Measurements from ENCODE around the gene NR1D1. TPM values are rescaled to one million over a fixed set of nuclear protein-coding genes. Genes with fewer than 3 reads are reported as not detected.

NR1D1 gene
- total and polyA plus RNA-seq, 2 of the 13 experiments (the other 11 are each of a cell fraction or from before 2014, with no cell fraction given): 2.1 to 2.7 TPM

DNA sequence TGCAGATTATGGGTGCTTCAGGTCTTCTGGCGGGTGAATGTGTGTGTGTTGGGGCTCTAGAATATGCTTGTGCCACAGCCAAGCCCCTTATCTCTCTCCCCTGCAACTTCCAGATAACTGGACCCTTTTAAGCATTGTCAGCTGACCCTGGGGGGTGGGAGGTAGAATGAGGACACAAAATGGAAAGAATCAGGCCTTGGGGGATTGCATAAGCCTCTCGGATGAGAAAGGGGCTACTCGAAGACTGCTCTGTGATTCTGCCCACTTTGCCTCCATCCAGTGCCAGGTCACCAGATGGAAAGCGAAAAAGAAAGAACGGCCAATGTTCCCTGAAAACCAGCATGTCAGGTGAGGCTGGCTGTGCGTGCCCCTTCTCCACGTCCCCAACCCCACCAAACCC is 23.8 kb downstream of the NR1D1 start (continued):
- TF ChIP-seq, protein P1, sequence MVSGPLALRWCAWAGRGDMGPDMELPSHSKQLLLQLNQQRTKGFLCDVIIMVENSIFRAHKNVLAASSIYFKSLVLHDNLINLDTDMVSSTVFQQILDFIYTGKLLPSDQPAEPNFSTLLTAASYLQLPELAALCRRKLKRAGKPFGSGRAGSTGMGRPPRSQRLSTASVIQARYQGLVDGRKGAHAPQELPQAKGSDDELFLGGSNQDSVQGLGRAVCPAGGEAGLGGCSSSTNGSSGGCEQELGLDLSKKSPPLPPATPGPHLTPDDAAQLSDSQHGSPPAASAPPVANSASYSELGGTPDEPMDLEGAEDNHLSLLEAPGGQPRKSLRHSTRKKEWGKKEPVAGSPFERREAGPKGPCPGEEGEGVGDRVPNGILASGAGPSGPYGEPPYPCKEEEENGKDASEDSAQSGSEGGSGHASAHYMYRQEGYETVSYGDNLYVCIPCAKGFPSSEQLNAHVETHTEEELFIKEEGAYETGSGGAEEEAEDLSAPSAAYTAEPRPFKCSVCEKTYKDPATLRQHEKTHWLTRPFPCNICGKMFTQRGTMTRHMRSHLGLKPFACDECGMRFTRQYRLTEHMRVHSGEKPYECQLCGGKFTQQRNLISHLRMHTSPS (CRISPR knock-in tag; IDR thresholded peaks at IDR 0.05; ENCODE audit: low read depth): no peak
- TF ChIP-seq, protein P2, sequence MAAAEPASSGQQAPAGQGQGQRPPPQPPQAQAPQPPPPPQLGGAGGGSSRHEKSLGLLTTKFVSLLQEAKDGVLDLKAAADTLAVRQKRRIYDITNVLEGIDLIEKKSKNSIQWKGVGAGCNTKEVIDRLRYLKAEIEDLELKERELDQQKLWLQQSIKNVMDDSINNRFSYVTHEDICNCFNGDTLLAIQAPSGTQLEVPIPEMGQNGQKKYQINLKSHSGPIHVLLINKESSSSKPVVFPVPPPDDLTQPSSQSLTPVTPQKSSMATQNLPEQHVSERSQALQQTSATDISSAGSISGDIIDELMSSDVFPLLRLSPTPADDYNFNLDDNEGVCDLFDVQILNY (CRISPR knock-in tag; conservative IDR thresholded peaks at IDR 0.05): no peak
- no peak for TF ChIP-seq POLR2AphosphoS5 (IDR thresholded peaks at IDR 0.05; ENCODE audit: low read depth, low read length)

DNA sequence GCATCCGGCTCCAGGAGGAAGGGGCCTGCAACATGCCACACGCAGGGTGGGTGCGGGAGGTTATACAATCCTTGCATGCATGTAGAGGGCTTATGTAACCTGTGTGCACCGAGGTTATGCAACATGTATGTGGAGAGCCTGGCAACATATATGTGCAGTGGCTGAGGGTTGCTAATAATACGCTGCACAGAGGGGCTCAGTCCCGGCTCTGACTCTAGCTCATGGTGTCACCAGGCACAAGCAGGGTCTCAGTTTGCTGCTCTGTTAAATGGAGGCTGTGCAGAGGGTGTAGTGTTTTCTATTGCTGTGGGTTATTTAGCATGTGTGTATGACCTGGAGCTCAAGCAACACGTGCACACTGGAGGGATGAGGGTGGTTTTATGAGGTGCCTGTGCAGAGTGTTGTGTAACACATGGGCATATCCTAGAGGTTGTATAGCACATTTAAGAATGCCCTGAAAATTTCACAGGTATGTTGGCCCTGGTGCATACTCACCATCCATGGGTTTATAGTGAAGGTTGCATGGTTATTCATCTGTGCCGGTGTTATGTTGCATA is 24.4 kb downstream of the NR1D1 start:
- DNase-seq (ENCODE audit: low spot score) (no peak), ATAC-seq (no peak), FAIRE-seq (no peak)
- intact Hi-C loops (cut with micrococcal nuclease; ENCODE audit: unreplicated experiment) (loop anchor here (2.0 kb wide), 2 partner anchors 37 to 61 kb away; partner anchors contain the start of gene CSF3), in situ Hi-C loops (cut with HindIII; ENCODE audit: extremely low pct_ligation_motif_present, low pct_unique_long_range_greater_than_20kb) (no loop called here)
- Histone ChIP-seq H2AFZ (ENCODE audit: low read length) (no peak overlapping the region), H3K27ac (ENCODE audit: extremely low read length, insufficient read depth, low read length) (peak overlapping the region; percentile 16), H3K4me3 (replicated peaks in 1 of 3; ENCODE audit: insufficient read depth in 1 of 3, low read depth in 2 of 3, low read length in 3 of 3) (no peak overlapping the region), H3K36me3 (replicated peaks in 1 of 2; ENCODE audit: control insufficient read depth in 1 of 2, insufficient read depth in 2 of 2, low read length in 2 of 2) (peaks cover 1 to 4% of the 10 kb centered on the region in 2 experiments; a peak in 1 of 5 replicates), H3K4me2 (ENCODE audit: low read depth, low read length) (peak overlapping the region; percentile 15; the same call in 1 of the 2 replicates), H4K20me1 (ENCODE audit: insufficient read depth, low read length) (no peaks in the 10 kb centered on the region), H3K9ac (ENCODE audit: insufficient read depth, low read depth, low read length) (no peak overlapping the region), H3K79me2 (ENCODE audit: insufficient read depth, low read length) (no peaks in the 10 kb centered on the region), H3K9me3 (ENCODE audit: low read length) (no peaks in the 10 kb centered on the region), H3K27me3 (ENCODE audit: control insufficient read depth in 1 of 2, insufficient read depth in 2 of 2, low read length in 2 of 2) (no peaks in the 10 kb centered on the region), H3K4me1 (ENCODE audit: insufficient read depth, low read length) (peaks cover 43% of the 10 kb centered on the region)
- WGBS (ENCODE audit: low lambda C conversion rate): 84% methylated on average over 6 of the region's 8 CpGs
- CTCF ChIA-PET (ENCODE audit: low intra/inter-chr PET ratio, low total read pairs): interaction anchor here (0.6 to 2.4 kb wide), 9 partner anchors 11 to 62 kb away, joined by 3 to 25 read pairs (median 4); partner anchors contain the start of gene THRA
- BruUV-seq (replicated peaks): TSS peak; percentile 40
- POLR2A ChIA-PET: interaction anchor here (0.8 to 2.2 kb wide), 13 partner anchors 9 to 64 kb away, joined by 3 to 23 read pairs (median 8); partner anchors contain the start of genes CASC3, CSF3, MED24 and NR1D1
- TF ChIP-seq, protein P3, sequence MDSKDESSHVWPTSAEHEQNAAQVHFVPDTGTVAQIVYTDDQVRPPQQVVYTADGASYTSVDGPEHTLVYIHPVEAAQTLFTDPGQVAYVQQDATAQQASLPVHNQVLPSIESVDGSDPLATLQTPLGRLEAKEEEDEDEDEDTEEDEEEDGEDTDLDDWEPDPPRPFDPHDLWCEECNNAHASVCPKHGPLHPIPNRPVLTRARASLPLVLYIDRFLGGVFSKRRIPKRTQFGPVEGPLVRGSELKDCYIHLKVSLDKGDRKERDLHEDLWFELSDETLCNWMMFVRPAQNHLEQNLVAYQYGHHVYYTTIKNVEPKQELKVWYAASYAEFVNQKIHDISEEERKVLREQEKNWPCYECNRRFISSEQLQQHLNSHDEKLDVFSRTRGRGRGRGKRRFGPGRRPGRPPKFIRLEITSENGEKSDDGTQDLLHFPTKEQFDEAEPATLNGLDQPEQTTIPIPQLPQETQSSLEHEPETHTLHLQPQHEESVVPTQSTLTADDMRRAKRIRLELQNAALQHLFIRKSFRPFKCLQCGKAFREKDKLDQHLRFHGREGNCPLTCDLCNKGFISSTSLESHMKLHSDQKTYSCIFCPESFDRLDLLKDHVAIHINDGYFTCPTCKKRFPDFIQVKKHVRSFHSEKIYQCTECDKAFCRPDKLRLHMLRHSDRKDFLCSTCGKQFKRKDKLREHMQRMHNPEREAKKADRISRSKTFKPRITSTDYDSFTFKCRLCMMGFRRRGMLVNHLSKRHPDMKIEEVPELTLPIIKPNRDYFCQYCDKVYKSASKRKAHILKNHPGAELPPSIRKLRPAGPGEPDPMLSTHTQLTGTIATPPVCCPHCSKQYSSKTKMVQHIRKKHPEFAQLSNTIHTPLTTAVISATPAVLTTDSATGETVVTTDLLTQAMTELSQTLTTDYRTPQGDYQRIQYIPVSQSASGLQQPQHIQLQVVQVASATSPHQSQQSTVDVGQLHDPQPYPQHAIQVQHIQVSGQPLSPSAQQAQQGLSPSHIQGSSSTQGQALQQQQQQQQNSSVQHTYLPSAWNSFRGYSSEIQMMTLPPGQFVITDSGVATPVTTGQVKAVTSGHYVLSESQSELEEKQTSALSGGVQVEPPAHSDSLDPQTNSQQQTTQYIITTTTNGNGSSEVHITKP (CRISPR knock-in tag; IDR thresholded peaks at IDR 0.05; ENCODE audit: low read depth): 0 out of 2 replicates have a peak, but pooled peaks have one; percentile 12
- no peak for TF ChIP-seq HNRNPLL (IDR thresholded peaks at IDR 0.05; ENCODE audit: low read depth, low read length, poor library complexity, severe bottlenecking)
- TF ChIP-seq TRIM24 (CRISPR knock-in tag; IDR thresholded peaks at IDR 0.05): 0 out of 2 replicates have a peak, but pooled peaks have one; percentile 14
- peak; percentile 32; the same call in 1 of the 2 replicates for TF ChIP-seq SALL1 (CRISPR knock-in tag; IDR thresholded peaks at IDR 0.05)
- 0 out of 2 replicates have a peak, but pooled peaks have one; percentile 11 for TF ChIP-seq ZSCAN31 (CRISPR knock-in tag; IDR thresholded peaks at IDR 0.05; ENCODE audit: low read depth)
- TF ChIP-seq ZFP82 (CRISPR knock-in tag; IDR thresholded peaks at IDR 0.05; ENCODE audit: borderline replicate concordance): 0 out of 2 replicates have a peak, but pooled peaks have one; percentile 38
- no peak for TF ChIP-seq PCBP2 (optimal IDR thresholded peaks at IDR 0.05; ENCODE audit: low read depth, low read length, poor library complexity, severe bottlenecking)
- 0 out of 2 replicates have a peak, but pooled peaks have one; percentile 2 for TF ChIP-seq ZNF234 (CRISPR knock-in tag; conservative IDR thresholded peaks at IDR 0.05)
- TF ChIP-seq ZNF776 (CRISPR knock-in tag; IDR thresholded peaks at IDR 0.05): 0 out of 2 replicates have a peak, but pooled peaks have one; percentile 42
- TF ChIP-seq CEBPB (IDR thresholded peaks at IDR 0.05; ENCODE audit: borderline replicate concordance, low read depth, low read length): peak; percentile 53; the same call in 1 of the 2 replicates
